Endothelial cell of umbilical vein (primary cell): Measurements from ENCODE around the gene DPP7. TPM values are rescaled to one million over a fixed set of nuclear protein-coding genes. Genes with fewer than 3 reads are reported as not detected.

Experiments
- BruUV-seq: library from RNA; stranded (reverse); fragments of 400-500 nt; replicated peaks from 2 replicates; lab custom pipeline; 2021; lab: Mats Ljungman, UMichigan
- CTCF ChIA-PET: fragments of 300-600, 350-600 bp; sonication (Branson Sonifier 250); formaldehyde crosslinking; loops from one replicate; lab custom pipeline; 2021; ENCODE audit warnings: antibody characterized with exemption, inconsistent platforms; lab: Charles Lee
- POLR2A ChIA-PET: fragments of 300-600, 350-600 bp; sonication (Branson Sonifier 250); formaldehyde crosslinking; loops from one replicate; lab custom pipeline; 2021; ENCODE audit warnings: antibody characterized with exemption, inconsistent platforms; lab: Charles Lee
- DNase-seq: peaks from one replicate; pipeline ENCODE4 v3.0.0-alpha.2; 2011; ENCODE audit warnings: low read depth, low spot score
- FAIRE-seq: peaks from 2 replicates; lab custom pipeline; 2011; peaks lifted over from hg19 to GRCh38; lab: Jason Lieb, UNC
- H2AFZ ChIP-seq: 2 replicates; pipeline ENCODE4 v1.6.0; 2012; ENCODE audit warnings: low read depth, low read length, control low read depth, inconsistent platforms
- H3K27ac ChIP-seq: 2 replicates; pipeline ENCODE4 v1.5.1; 2011; ENCODE audit warnings: low read depth, mild to moderate bottlenecking, control low read depth, low read length, moderate library complexity; ENCODE audit not compliant: insufficient read depth
- H3K27me3 ChIP-seq, 2 experiments: 2 replicates each; pipeline versions ENCODE4 v1.6.0 to v1.6.1; 2011; ENCODE audit warnings: low read length in 2 of 2, mixed read lengths in 1 of 2; ENCODE audit not compliant: control insufficient read depth in 2 of 2, insufficient read depth in 2 of 2
- H3K36me3 ChIP-seq, 2 experiments: 2 replicates in 1 of 2; 3 replicates in 1 of 2; pipeline ENCODE4 v1.5.1; 2011; ENCODE audit warnings: low read length in 2 of 2, mild to moderate bottlenecking in 1 of 2, moderate library complexity in 1 of 2; ENCODE audit not compliant: control insufficient read depth in 2 of 2, insufficient read depth in 2 of 2; ENCODE audit errors: extremely low read depth in 1 of 2
- H3K4me1 ChIP-seq: 3 replicates; pipeline ENCODE4 v1.5.1; 2011; ENCODE audit warnings: mild to moderate bottlenecking, low read length; ENCODE audit not compliant: control insufficient read depth, insufficient read depth; ENCODE audit errors: extremely low read depth
- H3K4me2 ChIP-seq: 2 replicates; pipeline ENCODE4 v1.6.1; 2011; ENCODE audit warnings: low read length, control low read depth, mixed read lengths; ENCODE audit not compliant: insufficient read depth
- H3K4me3 ChIP-seq, 3 experiments: fragments of 200-600 bp in 1 of 3; sonication (generic), shearing (Covaris generic) in 1 of 3; replicated peaks in 1 of 3; 2 replicates each; pipeline ENCODE4 v1.5.1; 2011 to 2016; ENCODE audit warnings: control low read depth in 3 of 3, low read length in 3 of 3, mild to moderate bottlenecking in 2 of 3, inconsistent platforms in 1 of 3, low read depth in 1 of 3, moderate library complexity in 1 of 3; ENCODE audit not compliant: insufficient read depth in 1 of 3
- H3K79me2 ChIP-seq: 2 replicates; pipeline ENCODE4 v1.6.0; 2012; ENCODE audit warnings: low read length, inconsistent platforms; ENCODE audit not compliant: control insufficient read depth, insufficient read depth
- H3K9ac ChIP-seq: replicated peaks from 2 replicates; pipeline ENCODE3; 2011; ENCODE audit warnings: low read length, control low read depth; ENCODE audit not compliant: insufficient read depth; ENCODE audit errors: extremely low read depth
- H3K9me1 ChIP-seq: replicated peaks from 3 replicates; pipeline ENCODE4 v1.6.0; 2011; ENCODE audit warnings: mild to moderate bottlenecking, low read length; ENCODE audit not compliant: control insufficient read depth, insufficient read depth; ENCODE audit errors: extremely low read depth
- H3K9me3 ChIP-seq: replicated peaks from 2 replicates; pipeline ENCODE4 v1.5.1; 2012; ENCODE audit warnings: low read length, inconsistent platforms; ENCODE audit not compliant: control insufficient read depth, insufficient read depth
- H4K20me1 ChIP-seq: replicated peaks from 2 replicates; pipeline ENCODE3; 2011; ENCODE audit warnings: mild to moderate bottlenecking, low read length; ENCODE audit not compliant: control insufficient read depth, insufficient read depth; ENCODE audit errors: extremely low read depth
- CTCF ChIP-seq, 2 donors: IDR thresholded peaks; 1 replicate in 1 of 2; 2 replicates in 1 of 2; pipeline ENCODE4 v1.5.1; 2011; ENCODE audit warnings: low read length in 2 of 2, mild to moderate bottlenecking in 2 of 2, moderate library complexity in 2 of 2, control low read depth in 1 of 2, inconsistent platforms in 1 of 2, low read depth in 1 of 2; ENCODE audit not compliant: insufficient read depth in 1 of 2; ENCODE audit errors: extremely low read depth in 1 of 2
- EZH2 ChIP-seq: IDR thresholded peaks from 2 replicates; pipeline ENCODE4 v1.6.1; 2012; ENCODE audit warnings: borderline replicate concordance, low read depth, mild to moderate bottlenecking, moderate library complexity, low read length, inconsistent platforms; ENCODE audit not compliant: severe bottlenecking
- FOS ChIP-seq: IDR thresholded peaks from 2 replicates; pipeline ENCODE4 v1.6.1; 2011; ENCODE audit warnings: mild to moderate bottlenecking, low read length, moderate library complexity, borderline replicate concordance; ENCODE audit not compliant: insufficient read depth
- GATA2 ChIP-seq: IDR thresholded peaks from 2 replicates; pipeline ENCODE4 v1.7.0; 2011; ENCODE audit warnings: low read depth, mild to moderate bottlenecking, moderate library complexity, mixed read lengths, low read length; ENCODE audit not compliant: insufficient read length, insufficient read depth
- JUN ChIP-seq: IDR thresholded peaks from 2 replicates; pipeline ENCODE4 v1.6.1; 2011; ENCODE audit warnings: borderline replicate concordance, low read depth; ENCODE audit not compliant: insufficient read length, insufficient read depth
- MAX ChIP-seq: IDR thresholded peaks from 2 replicates; pipeline ENCODE4 v1.6.1; 2011; ENCODE audit not compliant: insufficient read depth, insufficient read length
- MYC ChIP-seq: IDR thresholded peaks from one replicate; pipeline ENCODE4 v1.6.1; 2011; ENCODE audit warnings: mild to moderate bottlenecking, low read depth, low read length
- POLR2A ChIP-seq: IDR thresholded peaks from 2 replicates; pipeline ENCODE4 v1.6.1; 2012; ENCODE audit warnings: low read depth, mild to moderate bottlenecking, control low read depth, low read length
- POLR2AphosphoS5 ChIP-seq: IDR thresholded peaks from 2 replicates; pipeline ENCODE4 v1.6.1; 2012; ENCODE audit warnings: low read depth, mild to moderate bottlenecking, control low read depth, low read length, moderate library complexity; ENCODE audit not compliant: insufficient read depth
- dilution Hi-C: fragments of 300-500 bp; cut with MboI; formaldehyde crosslinking; loops from one replicate; pipeline ENCODE4 v1.15.0; 2019; ENCODE audit warnings: low sequenced_read_pairs; ENCODE audit not compliant: extremely low pct_ligation_motif_present
- intact Hi-C: fragments of 100-400 bp; cut with micrococcal nuclease; formaldehyde crosslinking; loops from one replicate; pipeline ENCODE4 v1.10.0; 2022
- polyA plus RNA-seq, 4 experiments: library from polyadenylated mRNA; depleted of rRNA in 3 of 4; stranded (reverse) in 3 of 4; unstranded in 1 of 4; fragments of >200 nt; gene quantifications; 2 replicates each; pipeline versions ENCODE4 v1.2.1 to v1.2.3, GENCODE V29; 2011 to 2012; ENCODE audit warnings: missing spikeins in 1 of 4
- total RNA-seq: library from RNA; stranded (reverse); gene quantifications from 2 replicates; pipeline ENCODE4 v1.2.3, GENCODE V29; 2021

The DPP7 gene
- total and polyA plus RNA-seq, 2 donors (not counting 3 experiments of a cell fraction or from before 2014, with no cell fraction given), result 149 to 200 TPM

GRCh38 chr9:137070201-137070905, 44.2 kb downstream of the DPP7 start, which contains the start of gene SAPCD2:
TSS of gene SAPCD2 (minus strand) at chr9:137070557. CDS start at chr9:137070460, 97 bp downstream.
- peak; percentile 92 for FAIRE-seq
- peak; percentile 80 for TF ChIP-seq POLR2AphosphoS5
- TF ChIP-seq MAX, result no peak
- TF ChIP-seq MYC, result no peak
- TF ChIP-seq POLR2A, result peak; percentile 75
- peak; percentile 84 for DNase-seq
- ChIA-PET POLR2A (interaction anchor here (0.9 kb wide), 1 partner anchor 16 kb away, joined by 4 read pairs; the partner anchor contains the start of gene MAN1B1), CTCF (interaction anchor here (0.8 to 8.0 kb wide), 9 partner anchors 13 to 42 kb away, joined by 3 to 152 read pairs (median 5); partner anchors contain the start of genes ABCA2, MAN1B1 and NPDC1)
- Histone ChIP-seq H3K27ac (no peak within 1 kb of the TSS), H3K27me3 (no peaks in the 10 kb centered on the region), H3K9me3 (no peaks in the 10 kb centered on the region), H4K20me1 (no peaks in the 10 kb centered on the region), H2AFZ (peak within 1 kb of the TSS; percentile 69), H3K4me1 (peaks cover 11% of the 10 kb centered on the region), H3K9me1 (no peaks in the 10 kb centered on the region), H3K9ac (no peak within 1 kb of the TSS), H3K79me2 (peaks cover 9% of the 10 kb centered on the region), H3K4me2 (peak within 1 kb of the TSS; percentile 69), H3K36me3 (no peaks in the 10 kb centered on the region), H3K4me3 (peak within 1 kb of the TSS; percentile 37 to 49 (median 39))
- TSS peak; percentile 17 for BruUV-seq
- dilution Hi-C loops (no loop called here), intact Hi-C loops (no loop called here)

DNA sequence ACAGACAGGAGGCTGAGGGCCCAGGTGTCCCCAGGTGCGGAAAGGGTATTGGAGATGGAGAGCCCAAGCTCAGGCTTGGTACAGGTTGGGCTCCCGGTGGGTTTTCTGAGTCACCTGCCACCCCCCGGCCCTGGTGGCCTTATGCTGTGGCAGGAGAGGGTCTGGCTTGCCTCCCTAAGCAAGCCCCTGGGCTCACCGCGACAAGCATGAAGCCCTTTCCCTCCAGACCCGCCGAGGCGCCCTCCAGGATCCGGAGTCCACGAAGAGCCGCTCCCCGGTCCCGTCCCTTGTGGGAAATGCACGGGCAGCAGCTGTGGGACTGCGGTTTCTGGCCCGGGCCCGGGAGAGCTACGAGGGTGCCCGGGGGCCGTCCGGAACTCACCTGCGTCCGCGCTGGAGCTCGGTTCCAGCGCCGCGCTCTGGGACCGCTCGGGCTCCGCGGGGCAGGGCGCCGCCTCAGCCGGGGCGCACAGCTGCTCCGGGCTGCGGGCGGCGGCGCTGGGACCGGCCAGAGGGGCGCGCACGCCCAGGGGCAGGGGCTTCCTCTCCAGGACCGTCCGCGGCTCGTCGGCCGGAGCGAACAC, 44.9 kb downstream of the DPP7 start:
- intact Hi-C loops (no loop called here), dilution Hi-C loops (no loop called here)
- H3K9me1 ChIP-seq, result no peaks in the 10 kb centered on the region
- H3K4me3 ChIP-seq, result peak overlapping the region; percentile 37 to 49 (median 39)
- H3K9ac ChIP-seq, result no peak overlapping the region
- POLR2A ChIA-PET, result interaction anchor here (0.9 kb wide), 1 partner anchor 17 kb away, joined by 4 read pairs; the partner anchor contains the start of gene MAN1B1
- H3K9me3 ChIP-seq, result no peaks in the 10 kb centered on the region
- CTCF ChIA-PET, result interaction anchor here (1.0 to 8.0 kb wide), 8 partner anchors 14 to 122 kb away, joined by 3 to 152 read pairs (median 4); partner anchors contain the start of genes ABCA2 and NPDC1
- no peak for TF ChIP-seq EZH2
- TF ChIP-seq FOS, result no peak
- TF ChIP-seq MAX, result no peak
- TF ChIP-seq POLR2AphosphoS5, result no peak
- TF ChIP-seq POLR2A, result no peak
- no peak for TF ChIP-seq JUN
- no peak for TF ChIP-seq GATA2
- no peak for TF ChIP-seq CTCF (IDR thresholded peaks at IDR 0.05; ENCODE audit: extremely low read depth in 1 of 2, insufficient read depth in 1 of 2, low read depth in 1 of 2, low read length in 2 of 2)
- TF ChIP-seq MYC, result no peak
- no peak overlapping the region for H3K27ac ChIP-seq
- FAIRE-seq (no peak), DNase-seq (no peak)
- H4K20me1 ChIP-seq, result no peaks in the 10 kb centered on the region
- peaks cover 9% of the 10 kb centered on the region for H3K79me2 ChIP-seq
- BruUV-seq, result no TSS peak
- peak overlapping the region; percentile 69 for H3K4me2 ChIP-seq
- peaks cover 11% of the 10 kb centered on the region for H3K4me1 ChIP-seq
- H3K27me3 ChIP-seq, result no peaks in the 10 kb centered on the region
- H3K36me3 ChIP-seq, result no peaks in the 10 kb centered on the region
- no peak overlapping the region for H2AFZ ChIP-seq
